HG03565 (cell line): ENCODE data around the gene PNPLA6.
"Not testable (repeated sequence)": the region's sequence is repeated elsewhere in the genome, so short reads cannot be mapped to it uniquely, and the experiment has no call there.

ENCODE experiments used
- ATAC-seq: cut with Tn5 transposase; IDR thresholded peaks from one replicate; pipeline ENCODE4 v1.9.1; 2021; ENCODE audit warnings: mild to moderate bottlenecking, moderate library complexity; ENCODE audit not compliant: unreplicated experiment

PNPLA6 gene

DNA sequence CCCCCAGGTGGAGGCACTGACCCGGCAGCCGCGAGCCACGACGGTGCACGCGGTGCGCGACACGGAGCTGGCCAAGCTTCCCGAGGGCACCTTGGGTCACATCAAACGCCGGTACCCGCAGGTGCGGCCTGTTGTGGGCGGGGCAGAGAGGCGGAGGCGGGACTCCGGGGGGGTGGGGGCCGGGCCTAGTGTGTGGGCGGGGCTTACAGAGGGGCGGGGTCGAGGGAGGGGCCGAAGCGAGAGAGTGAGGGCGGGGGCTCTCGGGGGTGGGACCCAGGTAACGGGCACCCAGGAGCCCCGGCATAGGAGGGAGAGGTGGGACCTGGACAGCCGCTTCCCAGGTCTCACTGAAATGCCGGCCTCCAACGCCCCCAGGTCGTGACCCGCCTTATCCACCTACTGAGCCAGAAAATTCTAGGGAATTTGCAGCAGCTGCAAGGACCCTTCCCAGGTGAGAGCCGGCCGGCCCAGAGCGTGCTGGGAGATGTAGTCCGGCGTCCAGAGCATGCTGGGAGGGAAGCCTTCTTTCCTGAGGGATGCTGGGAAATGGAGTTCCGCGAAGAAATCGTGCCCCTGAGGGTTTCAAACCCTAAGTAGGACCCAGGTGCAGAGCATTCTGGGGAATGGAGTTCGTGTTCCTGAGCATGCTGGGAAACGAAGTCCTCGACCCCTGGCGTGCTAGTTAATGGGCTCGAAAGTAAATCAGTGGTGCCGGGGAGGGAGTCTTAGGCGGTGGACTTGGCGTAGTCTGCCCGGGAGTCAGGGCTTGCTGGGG is 15.7 kb downstream of the PNPLA6 start:
- no peak for ATAC-seq

DNA sequence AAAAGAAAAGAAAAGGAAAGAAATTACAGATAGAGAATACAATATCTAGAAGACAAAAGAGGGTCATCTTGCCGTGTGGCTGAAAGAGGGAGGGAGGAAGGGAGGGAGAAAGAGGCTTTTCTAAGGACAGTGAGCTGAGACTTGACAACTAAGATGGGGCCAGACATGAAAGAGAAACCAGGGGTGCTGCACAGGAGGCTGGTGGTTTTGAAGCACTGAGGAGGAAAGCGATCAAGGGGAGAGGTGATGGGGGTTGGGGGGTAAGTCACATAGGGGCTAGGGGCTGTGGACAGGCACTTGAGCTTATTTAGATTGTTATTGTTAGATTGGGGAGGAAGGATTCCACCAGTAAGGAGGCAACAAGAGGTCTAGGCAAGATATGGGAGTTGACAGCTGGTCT is 17.3 kb downstream of the PNPLA6 start:
- ATAC-seq: no peak

DNA sequence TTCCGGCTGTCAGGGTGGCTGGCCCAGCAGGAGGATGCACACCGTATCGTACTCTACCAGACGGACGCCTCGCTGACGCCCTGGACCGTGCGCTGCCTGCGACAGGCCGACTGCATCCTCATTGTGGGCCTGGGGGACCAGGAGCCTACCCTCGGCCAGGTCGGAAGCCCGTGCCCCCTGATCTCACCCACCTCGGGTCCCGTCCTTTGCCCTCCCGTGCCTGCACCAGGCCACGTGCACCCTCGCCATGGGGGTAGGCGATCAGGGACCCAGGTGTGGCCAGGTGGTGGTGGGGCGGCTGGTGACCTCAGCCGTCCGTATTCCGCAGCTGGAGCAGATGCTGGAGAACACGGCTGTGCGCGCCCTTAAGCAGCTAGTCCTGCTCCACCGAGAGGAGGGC is 19.0 kb downstream of the PNPLA6 start:
- no peak for ATAC-seq

DNA sequence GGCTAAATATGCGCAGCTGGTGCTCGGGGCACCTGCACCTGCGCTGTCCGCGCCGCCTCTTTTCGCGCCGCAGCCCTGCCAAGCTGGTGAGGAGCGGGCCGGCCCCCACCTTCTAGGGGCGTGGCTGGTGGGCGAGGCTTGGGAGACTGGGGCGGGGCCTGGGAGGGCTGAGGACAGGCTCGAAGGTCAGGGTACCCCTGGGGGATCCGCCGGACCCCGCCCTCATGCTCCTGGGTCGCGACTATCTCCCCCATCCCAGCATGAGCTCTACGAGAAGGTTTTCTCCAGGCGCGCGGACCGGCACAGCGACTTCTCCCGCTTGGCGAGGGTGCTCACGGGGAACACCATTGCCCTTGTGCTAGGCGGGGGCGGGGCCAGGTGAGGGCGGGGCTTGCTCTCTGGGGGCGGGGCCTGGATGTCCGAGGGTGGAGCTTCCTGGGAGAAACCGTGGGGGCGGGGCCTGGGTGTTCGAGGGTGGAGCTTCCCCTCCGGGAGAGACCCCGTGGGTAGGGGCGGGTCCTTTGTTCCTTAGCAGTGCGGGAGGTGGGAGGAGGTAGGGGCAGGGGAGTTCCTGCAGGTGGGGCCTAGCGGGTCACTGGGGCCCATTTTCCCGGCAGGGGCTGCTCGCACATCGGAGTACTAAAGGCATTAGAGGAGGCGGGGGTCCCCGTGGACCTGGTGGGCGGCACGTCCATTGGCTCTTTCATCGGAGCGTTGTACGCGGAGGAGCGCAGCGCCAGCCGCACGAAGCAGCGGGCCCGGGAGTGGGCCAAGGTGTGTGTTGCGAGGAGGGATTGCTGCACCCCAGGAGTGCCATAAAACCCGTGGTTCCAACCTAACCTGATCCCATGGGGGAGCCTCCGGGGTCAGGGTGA is 19.7 kb downstream of the PNPLA6 start:
- ATAC-seq: no peak

DNA sequence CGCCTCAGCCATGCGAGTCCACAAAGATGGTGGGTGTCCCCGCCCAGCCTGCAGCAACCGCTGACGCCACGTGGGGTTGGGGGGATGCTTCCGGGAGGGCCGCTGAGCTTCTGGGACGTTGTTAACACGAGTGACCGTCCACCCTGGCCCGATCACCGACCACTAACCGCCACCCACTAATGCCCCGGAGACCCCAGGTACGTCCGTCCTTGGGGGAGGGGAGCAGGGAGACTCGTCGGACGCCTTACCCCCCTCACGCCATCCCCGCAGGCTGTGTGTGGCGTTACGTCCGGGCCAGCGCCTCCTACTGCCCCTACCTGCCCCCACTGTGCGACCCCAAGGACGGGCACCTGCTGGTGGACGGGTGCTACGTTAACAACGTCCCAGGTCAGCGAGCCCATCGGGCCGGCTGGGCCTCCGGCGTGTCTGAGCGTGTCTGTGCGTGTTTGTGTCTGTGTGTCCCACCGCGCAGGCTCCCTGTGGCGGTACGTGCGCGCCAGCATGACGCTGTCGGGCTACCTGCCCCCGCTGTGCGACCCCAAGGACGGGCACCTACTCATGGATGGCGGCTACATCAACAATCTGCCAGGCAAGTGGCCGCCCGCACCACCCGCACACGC is 21.3 kb downstream of the PNPLA6 start:
- no peak for ATAC-seq

DNA sequence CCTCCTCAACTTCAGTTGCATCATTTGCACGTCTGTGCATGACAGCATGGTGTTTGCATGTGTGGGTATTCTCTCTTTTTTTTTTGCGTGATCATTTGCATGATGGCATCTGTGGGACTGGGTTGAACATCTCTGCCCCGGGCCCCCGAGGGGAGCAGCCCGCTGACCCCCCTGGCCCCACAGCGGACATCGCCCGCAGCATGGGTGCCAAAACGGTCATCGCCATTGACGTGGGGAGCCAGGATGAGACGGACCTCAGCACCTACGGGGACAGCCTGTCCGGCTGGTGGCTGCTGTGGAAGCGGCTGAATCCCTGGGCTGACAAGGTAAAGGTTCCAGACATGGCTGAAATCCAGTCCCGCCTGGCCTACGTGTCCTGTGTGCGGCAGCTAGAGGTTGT is 23.1 kb downstream of the PNPLA6 start:
- no peak for ATAC-seq

DNA sequence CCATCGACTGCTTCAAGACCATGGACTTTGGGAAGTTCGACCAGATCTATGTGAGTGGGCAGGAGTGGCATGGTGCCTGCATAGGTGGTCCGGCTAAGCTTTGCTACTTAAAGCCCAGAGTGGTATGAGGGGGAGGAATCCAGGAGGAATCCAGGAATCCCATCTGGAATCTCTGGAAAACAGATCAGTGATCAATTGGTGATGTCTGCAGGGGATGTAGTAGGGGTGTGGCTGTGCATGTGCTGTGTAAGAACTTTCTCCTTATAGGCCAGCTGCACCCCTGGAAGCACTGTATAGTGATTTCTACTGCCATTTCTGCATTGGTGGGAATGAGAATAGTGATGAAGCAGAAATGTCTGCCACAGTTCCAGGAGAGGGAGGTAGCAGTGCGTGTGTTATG is 23.6 kb downstream of the PNPLA6 start:
- no peak for ATAC-seq

DNA sequence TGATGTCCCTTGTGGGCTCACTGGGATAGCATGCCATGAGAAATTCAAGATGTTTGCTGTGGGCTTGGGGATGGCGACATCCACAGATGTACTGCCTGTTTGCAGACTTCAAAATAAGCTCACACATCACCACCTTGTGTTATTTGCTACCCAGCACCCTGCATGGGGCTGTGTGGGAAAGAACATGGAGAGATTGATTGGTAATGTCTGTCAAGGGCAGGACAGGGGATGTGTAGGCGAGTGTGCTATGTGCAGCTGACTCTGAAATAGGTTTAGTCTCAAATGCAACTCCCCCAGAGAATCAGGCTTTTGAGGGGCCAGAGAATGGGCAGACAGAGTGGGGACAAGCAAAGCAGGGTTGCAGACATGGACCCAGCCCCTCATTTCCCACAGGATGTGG is 24.7 kb downstream of the PNPLA6 start:
- ATAC-seq: no peak

DNA sequence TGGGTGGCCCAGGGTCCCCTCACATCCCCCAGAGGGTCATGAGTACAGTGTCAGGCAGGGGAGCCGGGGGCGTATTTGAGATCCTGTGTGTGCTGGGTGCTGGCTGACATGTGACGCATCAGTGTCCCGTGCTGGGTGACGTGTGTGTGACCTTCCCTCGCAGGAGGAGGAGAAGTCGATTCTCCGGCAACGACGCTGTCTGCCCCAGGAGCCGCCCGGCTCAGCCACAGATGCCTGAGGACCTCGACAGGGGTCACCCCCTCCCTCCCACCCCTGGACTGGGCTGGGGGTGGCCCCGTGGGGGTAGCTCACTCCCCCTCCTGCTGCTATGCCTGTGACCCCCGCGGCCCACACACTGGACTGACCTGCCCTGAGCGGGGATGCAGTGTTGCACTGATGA is 25.8 kb downstream of the PNPLA6 start:
- ATAC-seq: no peak

DNA sequence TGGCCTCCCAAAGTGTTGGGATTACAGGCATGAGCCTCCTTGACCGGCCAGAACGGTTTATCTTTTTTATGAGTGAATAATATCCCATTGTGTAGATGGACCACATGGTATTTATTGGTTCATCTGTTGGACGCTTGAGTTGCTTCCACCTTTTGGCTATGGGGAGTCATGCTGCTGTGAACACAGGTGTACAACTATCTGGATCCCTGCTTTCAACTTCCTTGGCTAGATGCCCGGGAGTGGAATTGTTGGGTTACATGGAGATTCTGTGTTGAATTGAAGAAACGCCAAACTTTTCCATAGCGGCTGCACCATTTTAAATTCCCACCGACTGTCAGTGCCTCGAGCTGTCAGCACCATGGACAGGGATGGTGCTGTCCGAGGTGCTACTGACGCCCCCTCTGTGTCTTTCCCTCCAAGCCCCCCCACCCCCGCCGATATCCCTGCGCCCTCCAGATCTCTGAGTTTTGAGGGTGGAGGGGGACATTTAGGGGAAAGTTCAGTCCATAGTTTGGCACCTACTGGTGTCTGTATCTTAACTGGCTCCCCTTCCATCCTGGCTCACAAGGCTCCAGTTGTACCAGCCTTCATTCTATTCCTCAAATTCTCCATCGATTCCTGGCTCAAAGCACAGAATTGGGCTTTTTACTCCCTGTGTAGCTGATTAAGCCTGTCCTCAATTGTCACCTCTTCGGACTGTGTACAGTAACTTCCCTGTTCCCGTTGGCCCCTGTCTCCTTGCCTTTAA is 27.3 kb downstream of the PNPLA6 start:
- ATAC-seq: no peak

DNA sequence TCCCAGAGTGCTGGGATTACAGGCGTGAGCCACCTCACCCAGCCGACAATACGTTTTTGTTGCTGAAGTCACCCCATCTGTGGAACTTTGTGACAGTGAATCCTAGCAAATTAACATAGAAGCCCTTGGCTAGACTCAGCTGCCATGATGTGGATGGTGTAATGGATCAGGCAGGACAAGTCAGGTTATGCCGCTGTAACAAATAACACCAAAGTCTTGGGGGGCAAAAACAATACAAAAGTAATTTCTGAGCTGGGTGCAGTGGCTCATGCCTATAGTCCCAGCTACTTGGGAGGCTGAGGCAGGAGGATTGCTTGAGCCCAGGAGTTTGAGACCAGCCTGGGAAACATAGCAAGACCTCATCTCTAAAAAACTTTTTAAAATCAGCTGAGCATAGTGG is 29.3 kb downstream of the PNPLA6 start:
- no peak for ATAC-seq

DNA sequence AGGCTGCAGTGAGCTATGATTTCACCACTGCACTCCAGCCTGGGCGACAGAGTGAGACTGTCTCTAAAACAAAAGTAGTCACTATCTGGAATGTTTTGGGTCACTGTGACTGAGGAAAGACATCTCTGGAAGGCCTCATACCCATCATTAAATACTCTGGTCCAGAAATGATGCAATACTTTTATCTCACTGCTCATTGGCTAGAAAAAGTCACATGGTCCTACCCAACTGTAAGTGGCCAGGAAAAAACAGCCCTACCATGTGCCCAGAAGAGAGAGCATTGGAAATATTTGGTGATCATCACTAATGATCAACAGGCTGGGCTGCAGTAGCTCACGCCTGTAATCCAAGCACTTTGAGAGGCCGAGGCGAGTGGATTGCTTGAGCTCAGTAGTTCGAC is 29.8 kb downstream of the PNPLA6 start:
- no peak for ATAC-seq

DNA sequence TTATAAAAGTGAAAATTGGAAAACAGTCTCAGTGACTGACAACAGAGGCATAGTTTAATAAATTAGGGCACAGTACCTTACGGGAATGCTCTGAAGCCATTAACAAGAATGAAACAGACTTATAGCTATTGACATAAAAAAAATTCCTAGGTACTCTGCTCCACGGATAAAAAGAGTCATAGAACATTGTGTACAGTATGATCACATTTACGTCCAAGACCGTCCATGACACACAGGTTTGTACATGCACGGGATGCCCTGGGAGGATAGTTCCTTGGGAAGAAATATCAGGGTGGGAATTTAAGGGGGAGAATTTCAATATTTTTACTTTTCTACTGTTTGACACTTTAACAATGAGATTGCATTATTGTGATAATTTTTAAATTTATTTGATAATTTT is 35.2 kb downstream of the PNPLA6 start:
- ATAC-seq: no peak

DNA sequence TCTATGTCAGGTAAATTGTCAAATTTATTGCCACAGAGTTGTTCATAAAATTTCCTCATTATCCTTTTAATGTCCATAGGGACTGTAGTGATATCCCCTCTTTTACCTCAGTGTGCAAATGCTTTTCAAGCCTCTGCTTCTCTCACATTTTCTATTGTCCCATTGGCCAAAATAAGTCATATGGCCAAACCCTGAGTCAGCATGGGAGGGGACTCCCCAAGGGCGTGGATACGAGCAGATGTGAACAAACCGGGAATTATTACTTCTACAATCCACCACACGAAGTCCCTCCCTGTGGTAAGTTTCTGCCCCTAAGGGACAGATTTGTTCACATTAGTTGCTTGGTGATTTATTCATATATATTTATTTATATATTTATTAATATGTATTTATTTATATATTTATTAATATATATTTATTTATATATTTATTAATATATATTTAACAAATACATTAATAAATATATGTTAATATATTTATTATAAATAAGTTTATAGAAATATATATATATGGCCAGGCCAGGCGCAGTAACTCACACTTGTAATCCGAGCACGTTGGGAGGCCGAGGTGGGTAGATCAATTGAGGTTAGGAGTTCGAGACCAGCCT is 40.0 kb downstream of the PNPLA6 start:
- no peak for ATAC-seq

DNA sequence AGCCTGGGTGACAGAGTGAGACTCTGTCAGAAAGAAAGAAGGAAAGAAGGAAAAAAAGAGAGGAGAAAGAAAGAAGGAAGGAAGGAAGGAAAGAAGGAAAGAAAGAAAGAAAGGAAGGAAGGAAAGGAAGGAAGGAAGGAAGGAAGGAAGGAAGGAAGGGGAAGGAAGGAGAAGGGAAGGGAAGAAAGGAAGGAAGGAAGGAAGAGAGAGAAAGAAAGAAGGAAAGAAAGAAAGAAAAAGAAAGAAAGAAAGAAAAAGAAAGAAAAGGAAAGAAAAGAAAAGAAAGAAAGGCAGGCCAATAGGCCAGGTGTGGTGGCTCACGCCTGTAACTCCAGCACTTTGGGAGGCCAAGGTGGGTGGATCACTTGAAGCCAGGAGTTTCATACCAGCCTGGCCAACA is 41.9 kb downstream of the PNPLA6 start:
- not testable (repeated sequence) for ATAC-seq

DNA sequence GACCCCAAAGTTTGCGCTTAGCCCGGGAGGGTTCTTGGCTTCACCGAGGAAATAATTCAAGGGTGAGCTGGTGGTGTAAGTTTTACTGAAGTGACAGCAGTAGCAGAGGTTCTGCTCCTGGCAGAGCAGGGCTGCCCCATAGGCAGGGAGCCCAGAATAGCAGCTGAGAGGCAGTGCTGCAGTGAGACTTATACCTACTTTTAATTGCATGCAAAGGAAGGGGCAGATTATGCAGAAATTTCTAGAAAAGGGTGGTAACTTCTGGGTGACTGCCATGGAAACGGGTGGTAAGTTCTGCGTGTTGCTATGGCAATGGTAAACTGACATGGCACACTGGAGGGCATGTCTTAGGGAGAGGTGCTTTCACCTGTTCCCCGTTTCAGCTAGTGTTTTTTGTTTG is 42.6 kb downstream of the PNPLA6 start:
- ATAC-seq: no peak

DNA sequence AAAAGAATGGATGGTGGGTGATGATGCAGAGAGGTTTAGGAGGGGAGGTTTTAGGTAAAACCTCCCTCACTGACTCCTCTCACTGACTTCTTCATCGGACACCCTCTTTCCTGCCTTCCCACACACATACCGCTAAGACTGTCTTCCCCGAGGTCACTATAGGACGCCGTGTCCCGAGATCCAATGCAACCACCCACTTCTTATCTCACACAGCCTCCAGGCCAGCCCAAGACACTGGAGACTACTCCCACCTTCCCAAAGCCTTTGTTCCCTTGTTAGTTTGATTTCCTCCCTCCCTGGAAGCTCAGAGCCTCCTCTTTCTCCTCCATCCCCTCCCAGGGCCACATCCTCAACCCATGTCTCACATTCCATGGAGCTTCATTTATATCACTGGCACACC is 43.7 kb downstream of the PNPLA6 start:
- ATAC-seq: no peak

DNA sequence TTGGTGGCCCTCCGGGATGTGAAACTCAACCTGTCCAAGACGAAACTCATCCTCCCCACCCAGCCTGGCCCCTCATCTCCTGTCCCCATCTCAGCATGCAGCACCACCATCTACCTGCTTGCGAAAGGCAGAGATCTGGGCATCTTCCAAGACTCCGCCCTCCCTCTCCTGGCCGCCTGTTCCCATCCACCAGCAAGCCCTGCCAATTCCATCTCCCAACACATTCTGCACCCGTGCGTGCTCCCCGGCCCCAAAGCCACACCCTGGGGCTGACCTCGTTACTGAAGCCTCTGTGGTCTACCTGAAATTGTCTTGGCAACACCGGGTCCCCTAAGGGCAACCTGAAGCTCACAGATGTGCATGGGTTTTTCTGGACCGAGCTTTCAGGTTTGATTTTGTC is 46.9 kb downstream of the PNPLA6 start:
- no peak for ATAC-seq

DNA sequence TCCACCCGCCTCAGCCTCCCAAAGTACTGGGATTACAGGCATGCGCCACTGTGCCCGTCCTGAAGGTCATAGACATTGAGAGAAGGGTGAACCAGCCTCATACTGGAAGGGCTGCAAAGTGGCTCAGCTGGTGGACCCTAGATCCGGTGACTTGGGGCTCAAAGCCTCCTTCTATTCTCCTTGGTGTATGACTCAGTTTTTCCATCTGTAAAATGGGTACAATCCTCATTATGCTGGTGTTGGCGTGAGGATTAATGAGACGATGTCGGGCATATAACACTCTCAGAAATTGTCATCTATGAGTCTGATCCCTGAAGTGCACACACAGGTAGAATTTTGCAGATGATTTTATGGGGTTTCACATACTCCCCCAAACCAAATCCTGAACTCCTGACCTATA is 54.3 kb downstream of the PNPLA6 start:
- ATAC-seq: no peak

DNA sequence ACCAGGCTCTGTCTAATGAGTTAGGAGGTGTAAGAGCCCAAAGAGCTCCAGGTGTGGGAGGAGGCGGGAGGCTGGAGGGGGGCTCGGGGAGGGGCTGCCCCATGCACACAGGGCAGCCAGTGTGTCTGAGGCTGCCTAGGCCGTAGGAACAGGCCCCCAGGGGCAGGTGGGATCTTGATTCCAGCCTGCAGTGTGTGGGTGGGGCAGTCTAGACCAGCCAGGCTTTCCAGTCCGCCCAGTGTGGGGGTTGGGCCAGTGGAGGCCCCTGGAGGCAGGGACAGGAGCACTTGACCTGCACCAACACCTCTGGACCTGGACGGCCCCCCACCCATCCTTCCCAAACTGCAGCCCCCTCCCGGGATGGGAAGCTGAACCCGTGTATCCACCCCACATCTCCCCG is 54.7 kb downstream of the PNPLA6 start:
- no peak for ATAC-seq
